ENCODE results near the gene PTX3.

PTX3 gene

GRCh38 chr3:157427901-157428300 lies 8.7 kb upstream of the PTX3 start:
- DNase-seq: no peak

- DNase-seq: peak; percentile 1
Measured at GRCh38 chr3:157428853-157429252, 7.8 kb upstream of the PTX3 start.

DNA sequence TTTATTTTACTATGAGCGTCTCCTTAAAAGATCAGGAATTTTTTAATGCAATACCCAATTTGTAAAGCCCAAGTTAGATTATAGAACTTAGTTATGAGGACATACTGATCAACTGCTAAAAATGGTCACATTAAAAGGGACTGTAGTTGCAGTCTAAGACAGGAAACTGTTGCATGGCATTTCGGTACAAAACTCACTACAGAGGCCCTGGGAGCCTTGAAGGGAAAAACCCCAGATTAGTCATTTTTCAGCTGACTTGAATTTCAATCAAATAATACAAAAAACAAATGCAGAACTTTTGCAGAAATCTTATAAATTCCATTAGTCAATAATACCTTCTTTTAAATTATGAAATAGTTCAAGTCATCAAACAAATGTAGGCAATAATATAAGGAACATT lies 6.9 kb upstream of the PTX3 start:
- no peak for DNase-seq

DNA sequence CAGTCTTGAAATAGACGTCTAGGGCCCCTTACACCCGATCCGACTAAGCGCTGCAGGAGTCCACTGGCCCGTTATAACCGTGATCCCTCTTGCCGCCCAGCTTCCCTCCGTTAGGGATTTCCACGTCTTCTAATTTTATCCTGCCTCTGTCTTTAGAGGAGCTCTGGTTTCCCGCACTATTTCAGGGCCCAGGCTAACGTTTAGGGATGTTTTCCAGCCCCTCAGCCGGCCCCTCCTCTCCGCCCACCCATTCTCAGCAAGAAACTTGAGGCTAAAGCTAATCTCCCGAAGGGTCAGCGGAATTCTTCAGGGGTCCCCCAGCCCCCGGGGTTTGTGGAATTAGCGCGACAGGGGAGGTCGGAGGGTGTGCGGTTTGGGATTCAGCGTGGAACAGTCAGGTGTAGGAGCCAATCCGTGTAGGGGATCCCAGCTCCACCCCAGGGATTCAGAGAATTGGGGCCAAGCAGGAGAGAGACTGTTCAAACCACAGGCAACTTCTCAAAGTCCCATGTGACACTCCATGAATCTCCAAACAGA lies 1.6 kb downstream of the PTX3 start:
- no peak for DNase-seq

GRCh38 chr3:157441102-157441624 lies 4.5 kb downstream of the PTX3 start:
- DNase-seq: no peak

DNA sequence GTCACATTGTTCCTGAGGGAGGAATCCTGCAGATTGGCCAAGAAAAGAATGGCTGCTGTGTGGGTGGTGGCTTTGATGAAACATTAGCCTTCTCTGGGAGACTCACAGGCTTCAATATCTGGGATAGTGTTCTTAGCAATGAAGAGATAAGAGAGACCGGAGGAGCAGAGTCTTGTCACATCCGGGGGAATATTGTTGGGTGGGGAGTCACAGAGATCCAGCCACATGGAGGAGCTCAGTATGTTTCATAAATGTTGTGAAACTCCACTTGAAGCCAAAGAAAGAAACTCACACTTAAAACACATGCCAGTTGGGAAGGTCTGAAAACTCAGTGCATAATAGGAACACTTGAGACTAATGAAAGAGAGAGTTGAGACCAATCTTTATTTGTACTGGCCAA lies 6.1 kb downstream of the PTX3 start:
- no peak for DNase-seq

DNA sequence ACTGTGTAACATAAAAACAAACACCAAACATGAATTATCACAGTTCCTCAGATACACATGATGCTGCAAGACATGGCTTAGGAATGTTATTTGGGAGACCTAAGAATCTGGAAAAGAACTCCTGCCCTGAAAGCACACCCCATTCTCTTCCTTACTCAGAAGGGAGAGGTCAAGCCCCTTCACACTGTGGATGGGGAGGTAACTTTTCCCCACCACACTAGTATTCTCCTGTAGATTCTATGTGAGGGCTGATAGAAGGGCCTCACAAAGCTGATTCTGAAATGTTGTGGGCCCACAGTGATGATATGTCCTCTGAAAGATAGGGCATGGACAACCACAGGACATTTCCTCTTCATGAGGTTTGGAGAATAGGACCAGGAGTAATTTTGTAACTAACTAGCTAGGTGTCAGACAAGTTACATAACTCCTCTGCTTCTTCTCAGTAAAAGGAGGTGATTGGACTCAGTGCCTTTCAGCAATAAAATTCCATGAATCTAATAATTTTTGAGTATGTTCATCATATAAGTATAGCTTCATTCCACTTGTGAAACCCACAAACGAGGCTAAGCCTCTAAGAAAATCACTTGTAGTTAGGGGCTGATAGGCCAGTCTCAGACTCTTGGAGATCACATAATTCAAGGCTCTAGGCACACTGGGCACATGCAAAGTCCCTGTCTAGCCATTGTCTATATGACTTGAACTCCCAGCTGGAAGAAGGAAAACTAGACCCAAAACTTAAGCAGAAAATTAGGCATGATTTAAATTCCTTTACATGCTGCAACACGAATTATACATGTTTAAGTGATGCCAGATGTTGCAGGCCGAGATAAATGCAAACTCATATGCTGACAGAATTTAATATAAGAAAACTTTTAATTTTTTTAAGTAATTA lies 7.5 kb downstream of the PTX3 start:
- no peak for DNase-seq

GRCh38 chr3:157444797-157445184 lies 8.1 kb downstream of the PTX3 start:
- DNase-seq: no peak

DNA sequence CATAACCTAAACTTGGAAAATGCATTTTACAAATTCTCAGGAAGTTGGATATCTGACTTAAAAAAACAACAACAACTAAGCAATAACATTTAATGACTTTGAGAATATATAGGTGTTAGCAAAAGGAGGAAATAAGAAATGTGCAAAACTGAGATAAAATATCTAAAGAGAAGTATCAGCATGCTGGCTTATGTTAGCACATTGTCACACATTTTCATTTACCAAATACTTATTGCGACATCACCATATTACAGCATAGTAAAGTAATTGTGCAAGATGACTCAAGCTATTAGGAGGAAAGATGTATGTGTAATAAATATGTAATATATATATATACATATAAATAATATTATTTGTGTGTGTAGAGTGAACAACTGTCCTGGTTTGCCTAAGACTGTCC lies 9.2 kb downstream of the PTX3 start:
- peak; percentile 16 for DNase-seq

DNA sequence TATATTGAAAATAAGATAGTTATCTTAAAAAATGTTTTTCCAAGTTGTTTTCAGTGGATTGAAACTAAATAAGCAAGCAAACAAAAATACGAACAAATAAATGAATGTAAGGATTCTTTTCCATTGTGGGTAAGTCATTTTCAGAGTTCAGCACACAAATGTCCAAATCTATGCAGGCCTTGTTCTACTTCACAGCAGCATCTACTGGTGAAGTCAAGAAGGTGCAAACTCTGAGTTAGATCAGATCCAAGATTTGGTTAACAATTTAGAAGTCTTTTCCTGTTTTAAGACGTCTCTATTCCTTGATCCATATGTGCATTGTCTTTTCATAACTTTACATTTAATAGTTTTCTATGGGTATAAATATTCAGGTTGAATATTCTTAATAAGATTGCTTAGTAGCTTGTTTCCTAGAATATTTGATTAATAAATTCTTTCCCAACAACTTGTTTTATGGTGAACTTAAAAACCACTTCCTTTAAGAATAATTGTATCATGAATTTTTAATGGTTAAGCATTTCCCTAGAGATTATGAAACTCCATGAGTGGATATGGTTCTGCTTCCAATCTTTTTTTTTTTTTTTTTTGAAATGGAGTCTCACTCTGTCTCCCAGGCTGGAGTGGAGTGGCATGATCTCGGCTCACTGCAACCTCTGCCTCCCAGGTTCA lies 10.5 kb downstream of the PTX3 start:
- no peak for DNase-seq

GRCh38 chr3:157452097-157452496 lies 15.4 kb downstream of the PTX3 start:
- no peak for DNase-seq

GRCh38 chr3:157453824-157454223 lies 17.2 kb downstream of the PTX3 start:
- DNase-seq: no peak

GRCh38 chr3:157459706-157460105 lies 23.1 kb downstream of the PTX3 start:
- DNase-seq: no peak

DNA sequence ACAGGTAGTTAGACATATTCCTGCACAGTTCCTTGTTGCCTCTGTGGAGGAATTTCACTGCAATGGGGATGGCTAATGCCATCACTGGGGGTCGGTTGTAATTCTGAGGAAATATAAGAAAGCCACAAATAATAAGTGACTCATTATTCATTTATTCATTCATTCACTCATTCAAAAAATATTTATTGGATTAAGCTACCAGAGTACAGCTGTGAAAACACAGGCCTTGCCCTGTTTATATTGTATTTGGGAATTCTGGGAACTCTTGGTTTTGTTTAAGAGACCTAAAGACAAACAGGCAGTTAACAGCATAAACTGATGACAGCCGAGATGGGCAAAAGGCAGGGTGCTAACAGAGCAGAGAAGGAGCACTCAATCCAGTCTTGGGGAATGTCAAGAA lies 23.6 kb downstream of the PTX3 start:
- no peak for DNase-seq

DNA sequence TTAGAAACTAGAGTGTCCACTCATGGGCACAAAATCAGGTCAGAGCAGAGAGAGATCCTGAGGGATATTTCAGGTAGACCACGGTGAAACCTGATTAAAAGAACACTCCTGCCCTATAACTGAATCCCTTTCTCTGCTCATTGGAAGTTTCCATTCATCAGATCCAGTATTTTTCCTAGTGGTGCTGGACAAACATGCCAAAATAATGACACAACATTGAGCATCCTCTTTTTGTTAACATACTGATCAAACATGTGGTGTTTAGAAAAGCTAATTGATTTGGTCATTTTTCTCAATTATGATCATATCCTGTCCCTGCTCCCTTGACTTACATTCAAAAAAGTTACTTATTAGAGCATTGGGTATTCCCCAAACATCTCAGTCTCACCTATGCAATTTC lies 27.2 kb downstream of the PTX3 start:
- no peak for DNase-seq

GRCh38 chr3:157464321-157464720 lies 27.7 kb downstream of the PTX3 start:
- DNase-seq: no peak

DNA sequence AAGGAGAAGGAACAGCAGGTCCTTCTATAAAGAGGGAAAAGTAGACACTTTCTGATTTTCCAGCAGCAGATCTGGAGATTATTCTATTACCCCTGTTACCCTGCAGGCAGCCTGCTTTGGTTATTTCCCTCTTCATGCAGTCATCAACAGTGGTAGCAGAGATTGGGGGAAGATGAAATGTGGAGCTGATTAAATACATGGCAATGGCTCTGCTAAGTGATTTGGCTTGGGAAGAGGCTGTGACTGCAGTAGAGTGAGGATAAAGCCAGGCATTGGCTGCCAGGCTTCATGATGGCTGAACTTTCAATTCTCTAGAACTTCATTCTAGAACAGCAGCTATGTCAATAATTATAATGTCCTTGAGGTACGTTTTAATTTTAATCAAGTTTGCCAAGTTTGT lies 29.1 kb downstream of the PTX3 start:
- no peak for DNase-seq

- no peak for DNase-seq
Measured at GRCh38 chr3:157467200-157467599, 30.6 kb downstream of the PTX3 start.

GRCh38 chr3:157469561-157470294 lies 33.1 kb downstream of the PTX3 start:
- DNase-seq: no peak

GRCh38 chr3:157471064-157471463 lies 34.4 kb downstream of the PTX3 start:
- DNase-seq: no peak

DNA sequence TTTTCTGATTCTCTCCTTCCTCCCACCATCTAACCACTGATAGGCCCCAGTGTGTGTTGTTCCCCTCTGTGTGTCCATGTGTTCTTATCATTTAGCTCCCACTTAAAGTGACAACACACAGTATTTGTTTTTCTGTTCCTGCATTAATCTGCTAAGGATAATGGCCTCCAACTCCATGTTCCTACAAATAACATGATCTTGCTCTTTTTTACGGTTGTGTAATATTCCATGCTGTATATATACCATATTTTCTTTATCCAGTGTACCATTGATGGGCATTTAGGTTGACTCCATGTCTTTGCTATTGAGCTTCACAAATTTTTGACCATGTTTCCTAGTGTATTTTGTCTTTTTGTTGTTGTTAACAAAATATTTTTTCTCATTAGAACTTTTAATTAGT lies 36.0 kb downstream of the PTX3 start:
- no peak for DNase-seq

- DNase-seq: no peak
Measured at GRCh38 chr3:157475921-157476414, 39.3 kb downstream of the PTX3 start.

- DNase-seq: no peak
Measured at GRCh38 chr3:157477441-157477840, 40.8 kb downstream of the PTX3 start.
